ENCODE results near the gene ZNF185. TPM values are rescaled to one million over a fixed set of nuclear protein-coding genes. Genes with fewer than 3 reads are reported as not detected.

Gene ZNF185
- total and polyA plus RNA-seq, 10 of the 15 experiments (the other 5 are each of a cell fraction or from before 2014, with no cell fraction given), result 0.23 to 1.3 (median 0.55) TPM

- ChIA-PET SMC1A (ENCODE audit: uncharacterized antibody, unreplicated experiment) (interaction anchor here (0.6 kb wide), 1 partner anchor 14 kb away, joined by 3 read pairs; no protein-coding TSS in a partner anchor), RAD21 (ENCODE audit: unreplicated experiment) (no interaction called here), CTCF (interaction anchor here (1.1 kb wide), 1 partner anchor 21 kb away, joined by 3 read pairs; no protein-coding TSS in a partner anchor), POLR2A (no interaction called here)
- in situ Hi-C loops (cut with MboI) (no loop called here), intact Hi-C loops (cut with micrococcal nuclease; ENCODE audit: unreplicated experiment) (no loop called here)
- Histone ChIP-seq H3K36me3 (ENCODE audit: control insufficient read depth in 2 of 2, insufficient read depth in 2 of 2, low read length in 1 of 2) (no peaks in the 10 kb centered on the region), H3K27me3 (replicated peaks in 1 of 2; ENCODE audit: control insufficient read depth in 2 of 2, insufficient read depth in 2 of 2, low read length in 1 of 2) (no peaks in the 10 kb centered on the region; a peak in 1 of 4 replicates), H3K9ac (ENCODE audit: control insufficient read depth, insufficient read depth, low read length) (no peak overlapping the region), H3K4me3 (no peak overlapping the region), H2AFZ (ENCODE audit: control insufficient read depth, low read depth, low read length) (no peak overlapping the region), H3K79me2 (ENCODE audit: control insufficient read depth, insufficient read depth, low read length) (no peaks in the 10 kb centered on the region), H3K4me1 (ENCODE audit: control insufficient read depth, insufficient read depth, low read length) (no peaks in the 10 kb centered on the region), H3K27ac (ENCODE audit: control insufficient read depth, insufficient read depth) (no peak overlapping the region), H3K4me2 (ENCODE audit: control insufficient read depth, insufficient read depth) (no peak overlapping the region), H4K20me1 (ENCODE audit: control insufficient read depth, insufficient read depth) (no peaks in the 10 kb centered on the region), H3K9me3 (replicated peaks; ENCODE audit: control insufficient read depth, insufficient read depth, low read length) (no peaks in the 10 kb centered on the region)
- BruUV-seq (replicated peaks), result no TSS peak
- FAIRE-seq (no peak), DNase-seq (ENCODE audit: low read depth, low spot score) (no peak), ATAC-seq (no peak)
- 51% methylated on average over 22 of the region's 22 CpGs for WGBS (ENCODE audit: insufficient coverage, insufficient replicate concordance, low lambda C conversion rate, missing lambda C conversion rate)
- no peak for TF ChIP-seq SUPT20H (IDR thresholded peaks at IDR 0.05; ENCODE audit: borderline replicate concordance, control insufficient read depth, low read depth, low read length)
- no peak for TF ChIP-seq YBX1 (IDR thresholded peaks at IDR 0.05)
- TF ChIP-seq SMAD5 (IDR thresholded peaks at IDR 0.05; ENCODE audit: low read depth), result no peak
- no peak for TF ChIP-seq RELB (IDR thresholded peaks at IDR 0.05; ENCODE audit: low read depth)
- TF ChIP-seq SREBF1 (IDR thresholded peaks at IDR 0.05; ENCODE audit: low read length), result no peak
- TF ChIP-seq ZNF24 (IDR thresholded peaks at IDR 0.05), result no peak
- no peak for TF ChIP-seq ZNF217 (IDR thresholded peaks at IDR 0.05)
- no peak for TF ChIP-seq KLF5 (IDR thresholded peaks at IDR 0.05; ENCODE audit: partially characterized antibody)
- TF ChIP-seq, protein P1, sequence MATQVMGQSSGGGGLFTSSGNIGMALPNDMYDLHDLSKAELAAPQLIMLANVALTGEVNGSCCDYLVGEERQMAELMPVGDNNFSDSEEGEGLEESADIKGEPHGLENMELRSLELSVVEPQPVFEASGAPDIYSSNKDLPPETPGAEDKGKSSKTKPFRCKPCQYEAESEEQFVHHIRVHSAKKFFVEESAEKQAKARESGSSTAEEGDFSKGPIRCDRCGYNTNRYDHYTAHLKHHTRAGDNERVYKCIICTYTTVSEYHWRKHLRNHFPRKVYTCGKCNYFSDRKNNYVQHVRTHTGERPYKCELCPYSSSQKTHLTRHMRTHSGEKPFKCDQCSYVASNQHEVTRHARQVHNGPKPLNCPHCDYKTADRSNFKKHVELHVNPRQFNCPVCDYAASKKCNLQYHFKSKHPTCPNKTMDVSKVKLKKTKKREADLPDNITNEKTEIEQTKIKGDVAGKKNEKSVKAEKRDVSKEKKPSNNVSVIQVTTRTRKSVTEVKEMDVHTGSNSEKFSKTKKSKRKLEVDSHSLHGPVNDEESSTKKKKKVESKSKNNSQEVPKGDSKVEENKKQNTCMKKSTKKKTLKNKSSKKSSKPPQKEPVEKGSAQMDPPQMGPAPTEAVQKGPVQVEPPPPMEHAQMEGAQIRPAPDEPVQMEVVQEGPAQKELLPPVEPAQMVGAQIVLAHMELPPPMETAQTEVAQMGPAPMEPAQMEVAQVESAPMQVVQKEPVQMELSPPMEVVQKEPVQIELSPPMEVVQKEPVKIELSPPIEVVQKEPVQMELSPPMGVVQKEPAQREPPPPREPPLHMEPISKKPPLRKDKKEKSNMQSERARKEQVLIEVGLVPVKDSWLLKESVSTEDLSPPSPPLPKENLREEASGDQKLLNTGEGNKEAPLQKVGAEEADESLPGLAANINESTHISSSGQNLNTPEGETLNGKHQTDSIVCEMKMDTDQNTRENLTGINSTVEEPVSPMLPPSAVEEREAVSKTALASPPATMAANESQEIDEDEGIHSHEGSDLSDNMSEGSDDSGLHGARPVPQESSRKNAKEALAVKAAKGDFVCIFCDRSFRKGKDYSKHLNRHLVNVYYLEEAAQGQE (IDR thresholded peaks at IDR 0.05; ENCODE audit: low read depth, low read length), result no peak
- TF ChIP-seq E2F8 (IDR thresholded peaks at IDR 0.05; ENCODE audit: low read depth, partially characterized antibody), result no peak
- no peak for TF ChIP-seq BRCA1 (IDR thresholded peaks at IDR 0.05; ENCODE audit: low read depth, low read length)
- TF ChIP-seq MTA2 (IDR thresholded peaks at IDR 0.05; ENCODE audit: low read depth), result no peak
- no peak for TF ChIP-seq NR2F1 (conservative IDR thresholded peaks at IDR 0.05)
These were observed 4.6 kb upstream of the ZNF185 start for GRCh38 chrX:152892999-152893891.

Data from GM12878 (cell line).